K562 (cell line): ENCODE data around the gene BMF. TPM values are rescaled to one million over a fixed set of nuclear protein-coding genes. Genes with fewer than 3 reads are reported as not detected.

Experiments
- AFF1 ChIP-seq, 2 experiments: fragments of 450-650 bp; IDR thresholded peaks; 2 replicates each; pipeline ENCODE4 v1.6.1; 2018; ENCODE audit warnings: mild to moderate bottlenecking in 2 of 2, low read depth in 1 of 2; ENCODE audit not compliant: partially characterized antibody in 2 of 2
- EZH2 ChIP-seq: IDR thresholded peaks from 2 replicates; pipeline ENCODE4 v1.6.1; 2012; ENCODE audit warnings: low read depth, mild to moderate bottlenecking, inconsistent platforms, low read length, borderline replicate concordance
- FOXK1 ChIP-seq: sonication (generic); formaldehyde crosslinking; IDR thresholded peaks from 2 replicates; pipeline ENCODE4 v1.8.0; 2022; ENCODE audit warnings: missing genetic modification reagents, mild to moderate bottlenecking, borderline replicate concordance
- HNRNPUL1 ChIP-seq: fragments of 200-400 bp; formaldehyde crosslinking; IDR thresholded peaks from 2 replicates; pipeline ENCODE4 v1.6.1; 2017; ENCODE audit warnings: low read length
- KAT7 ChIP-seq: sonication (generic); formaldehyde crosslinking; IDR thresholded peaks from 2 replicates; pipeline ENCODE4 v1.8.0; 2022; ENCODE audit warnings: missing genetic modification reagents, mild to moderate bottlenecking, borderline replicate concordance
- MTA3 ChIP-seq: fragments of 450-650 bp; formaldehyde crosslinking; IDR thresholded peaks from 2 replicates; pipeline ENCODE4 v1.6.1; 2017; ENCODE audit warnings: mild to moderate bottlenecking, borderline replicate concordance
- NBN ChIP-seq: fragments of 450-650 bp; IDR thresholded peaks from 2 replicates; pipeline ENCODE4 v1.6.1; 2016; ENCODE audit warnings: low read depth, mild to moderate bottlenecking
- POLR2H ChIP-seq: IDR thresholded peaks from 2 replicates; pipeline ENCODE4 v1.6.1; 2016; ENCODE audit warnings: missing genetic modification characterization, low read depth, mild to moderate bottlenecking, control low read depth, missing compliant biosample characterization, moderate library complexity
- TBL1XR1 ChIP-seq, 2 experiments: IDR thresholded peaks; 2 replicates each; pipeline ENCODE4 v1.6.1; 2012; ENCODE audit warnings: improper control_type of control experiment in 2 of 2, low read length in 2 of 2, mild to moderate bottlenecking in 1 of 2
- ZNF277 ChIP-seq: fragments of 250-450 bp; sonication (Bioruptor Pico); IDR thresholded peaks from 2 replicates; pipeline ENCODE4 v1.8.0; 2022; ENCODE audit warnings: inconsistent platforms, mild to moderate bottlenecking, moderate library complexity, borderline replicate concordance
- ZNF311 ChIP-seq: fragments of 250-450 bp; sonication (Bioruptor Pico); IDR thresholded peaks from 2 replicates; pipeline ENCODE4 v1.4.0; 2020; ENCODE audit warnings: mild to moderate bottlenecking, moderate library complexity
- ZNF584 ChIP-seq: fragments of 200-800 bp; sonication (Bioruptor generic); IDR thresholded peaks from 2 replicates; pipeline ENCODE4 v1.6.1; 2016; ENCODE audit warnings: low read depth, mild to moderate bottlenecking, missing genetic modification characterization, missing compliant biosample characterization
- ZNF707 ChIP-seq: fragments of 250-450 bp; sonication (Bioruptor Pico); conservative IDR thresholded peaks from 2 replicates; pipeline ENCODE4 v1.8.0; 2022; ENCODE audit warnings: inconsistent platforms, mild to moderate bottlenecking, moderate library complexity
- ZNF785 ChIP-seq: fragments of 250-450 bp; sonication (Bioruptor Pico); IDR thresholded peaks from 2 replicates; pipeline ENCODE4 v1.4.0; 2020; ENCODE audit warnings: mild to moderate bottlenecking
- polyA plus RNA-seq, 8 experiments: library from polyadenylated mRNA; depleted of rRNA in 4 of 8; stranded (reverse) in 5 of 8; unstranded in 3 of 8; fragments of >200 nt; fragmentation: Nextera tagmentation in 2 of 8; fragmentation: Illumina TruSeq in 1 of 8; extraction: Ambion mirVana in 2 of 8; extraction: Trizol in 1 of 8; gene quantifications; 2 replicates each; pipeline versions ENCODE4 v1.2.1 to v1.2.3, GENCODE V29; 2011 to 2014; ENCODE audit warnings: inconsistent platforms in 1 of 8, missing spikeins in 1 of 8
- total RNA-seq, 7 experiments: library from RNA; depleted of rRNA in 6 of 7; stranded (reverse); fragments of >200 nt in 6 of 7; fragmentation: Illumina TruSeq in 2 of 7; extraction: Trizol in 2 of 7; gene quantifications; 2 replicates each; pipeline versions ENCODE4 v1.2.1 to v1.2.3, GENCODE V29; 2011 to 2021; ENCODE audit warnings: low replicate concordance in 1 of 7
- TF ChIP-seq, protein P1 (sequence below): sonication (generic); formaldehyde crosslinking; IDR thresholded peaks from 2 replicates; pipeline ENCODE4 v1.8.0; 2022; ENCODE audit warnings: missing genetic modification reagents, mild to moderate bottlenecking, moderate library complexity, borderline replicate concordance
- TF ChIP-seq, protein P2 (sequence below): fragments of 250-450 bp; sonication (Bioruptor Pico); IDR thresholded peaks from 2 replicates; pipeline ENCODE4 v1.5.1; 2021; ENCODE audit warnings: mild to moderate bottlenecking
- TF ChIP-seq, protein P3 (sequence below): fragments of 250-450 bp; sonication (Bioruptor Pico); IDR thresholded peaks from 2 replicates; pipeline ENCODE4 v1.4.0; 2020; ENCODE audit warnings: borderline replicate concordance

The BMF gene
- total and polyA plus RNA-seq, 9 of the 15 experiments (the other 6 are each of a cell fraction or from before 2014, with no cell fraction given): 0.25 to 0.91 (median 0.59) TPM; not detected in 2

DNA sequence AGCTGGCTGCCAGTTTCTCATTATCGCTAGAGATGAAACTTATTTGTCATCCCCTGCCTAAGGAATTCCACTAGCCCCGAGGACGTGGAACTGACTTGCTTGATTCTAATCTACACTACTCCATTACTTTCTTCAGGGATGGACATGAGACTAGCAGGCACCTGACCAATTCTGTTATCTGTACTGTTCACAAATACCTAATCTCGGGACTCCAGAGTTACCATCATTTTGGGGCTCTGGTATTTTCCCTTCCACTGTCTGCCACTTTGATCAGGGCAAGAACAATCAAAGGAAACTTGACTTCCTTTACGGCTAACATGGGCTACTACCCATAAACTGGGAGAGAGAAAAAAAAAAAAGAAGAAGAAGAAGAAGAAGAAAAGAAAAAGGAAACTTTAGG, 27.8 kb downstream of the BMF start (continued):
- TF ChIP-seq POLR2H (tag) (no peak), ZNF785 (CRISPR knock-in tag) (no peak), KAT7 (CRISPR knock-in tag) (no peak), EZH2 (no peak), ZNF311 (CRISPR knock-in tag) (no peak), FOXK1 (CRISPR knock-in tag) (no peak), AFF1 (IDR thresholded peaks at IDR 0.05; ENCODE audit: low read depth in 1 of 2, partially characterized antibody in 2 of 2) (peak in 1 of 2 experiments; percentile 27), MTA3 (peak; percentile 73), TBL1XR1 (IDR thresholded peaks at IDR 0.05; ENCODE audit: low read length in 2 of 2) (peak in 1 of 2 experiments; percentile 25; a peak in 1 of 4 replicates), ZNF584 (CRISPR knock-in tag) (no peak), ZNF707 (CRISPR knock-in tag) (no peak), HNRNPUL1 (no peak), ZNF277 (no peak), NBN (0 out of 2 replicates have a peak, but pooled peaks have one; percentile 54)
- TF ChIP-seq, protein P1, sequence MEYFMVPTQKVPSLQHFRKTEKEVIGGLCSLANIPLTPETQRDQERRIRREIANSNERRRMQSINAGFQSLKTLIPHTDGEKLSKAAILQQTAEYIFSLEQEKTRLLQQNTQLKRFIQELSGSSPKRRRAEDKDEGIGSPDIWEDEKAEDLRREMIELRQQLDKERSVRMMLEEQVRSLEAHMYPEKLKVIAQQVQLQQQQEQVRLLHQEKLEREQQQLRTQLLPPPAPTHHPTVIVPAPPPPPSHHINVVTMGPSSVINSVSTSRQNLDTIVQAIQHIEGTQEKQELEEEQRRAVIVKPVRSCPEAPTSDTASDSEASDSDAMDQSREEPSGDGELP (CRISPR knock-in tag): no peak
- TF ChIP-seq, protein P2, sequence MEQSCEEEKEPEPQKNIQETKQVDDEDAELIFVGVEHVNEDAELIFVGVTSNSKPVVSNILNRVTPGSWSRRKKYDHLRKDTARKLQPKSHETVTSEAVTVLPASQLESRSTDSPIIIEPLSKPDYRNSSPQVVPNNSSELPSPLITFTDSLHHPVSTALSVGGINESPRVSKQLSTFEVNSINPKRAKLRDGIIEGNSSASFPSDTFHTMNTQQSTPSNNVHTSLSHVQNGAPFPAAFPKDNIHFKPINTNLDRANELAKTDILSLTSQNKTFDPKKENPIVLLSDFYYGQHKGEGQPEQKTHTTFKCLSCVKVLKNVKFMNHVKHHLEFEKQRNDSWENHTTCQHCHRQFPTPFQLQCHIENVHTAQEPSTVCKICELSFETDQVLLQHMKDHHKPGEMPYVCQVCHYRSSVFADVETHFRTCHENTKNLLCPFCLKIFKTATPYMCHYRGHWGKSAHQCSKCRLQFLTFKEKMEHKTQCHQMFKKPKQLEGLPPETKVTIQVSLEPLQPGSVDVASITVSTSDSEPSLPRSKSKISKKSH (CRISPR knock-in tag): no peak
- TF ChIP-seq, protein P3, sequence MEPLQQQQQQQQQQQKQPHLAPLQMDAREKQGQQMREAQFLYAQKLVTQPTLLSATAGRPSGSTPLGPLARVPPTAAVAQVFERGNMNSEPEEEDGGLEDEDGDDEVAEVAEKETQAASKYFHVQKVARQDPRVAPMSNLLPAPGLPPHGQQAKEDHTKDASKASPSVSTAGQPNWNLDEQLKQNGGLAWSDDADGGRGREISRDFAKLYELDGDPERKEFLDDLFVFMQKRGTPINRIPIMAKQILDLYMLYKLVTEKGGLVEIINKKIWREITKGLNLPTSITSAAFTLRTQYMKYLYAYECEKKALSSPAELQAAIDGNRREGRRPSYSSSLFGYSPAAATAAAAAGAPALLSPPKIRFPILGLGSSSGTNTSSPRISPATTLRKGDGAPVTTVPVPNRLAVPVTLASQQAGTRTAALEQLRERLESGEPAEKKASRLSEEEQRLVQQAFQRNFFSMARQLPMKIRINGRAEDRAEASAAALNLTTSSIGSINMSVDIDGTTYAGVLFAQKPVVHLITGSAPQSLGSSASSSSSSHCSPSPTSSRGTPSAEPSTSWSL (CRISPR knock-in tag): no peak
